Fibroblast of mammary gland (primary cell): ENCODE data around the gene RAD17.
"Not testable (repeated sequence)": the region's sequence is repeated elsewhere in the genome, so short reads cannot be mapped to it uniquely, and the experiment has no call there.

ENCODE experiments used
- DNase-seq: peaks from one replicate; pipeline ENCODE4 v3.0.0-alpha.2; 2010; ENCODE audit warnings: low read depth
- H3K4me3 ChIP-seq: 2 replicates; pipeline ENCODE4 v1.5.1; 2011; ENCODE audit warnings: low read depth, mild to moderate bottlenecking, low read length, moderate library complexity; ENCODE audit not compliant: control insufficient read depth
- TF ChIP-seq, protein P1 (sequence below): conservative IDR thresholded peaks from 2 replicates; pipeline ENCODE4 v1.5.1; 2011; ENCODE audit warnings: low read depth, low read length, inconsistent platforms; ENCODE audit not compliant: control insufficient read depth, insufficient read depth

The RAD17 gene

DNA sequence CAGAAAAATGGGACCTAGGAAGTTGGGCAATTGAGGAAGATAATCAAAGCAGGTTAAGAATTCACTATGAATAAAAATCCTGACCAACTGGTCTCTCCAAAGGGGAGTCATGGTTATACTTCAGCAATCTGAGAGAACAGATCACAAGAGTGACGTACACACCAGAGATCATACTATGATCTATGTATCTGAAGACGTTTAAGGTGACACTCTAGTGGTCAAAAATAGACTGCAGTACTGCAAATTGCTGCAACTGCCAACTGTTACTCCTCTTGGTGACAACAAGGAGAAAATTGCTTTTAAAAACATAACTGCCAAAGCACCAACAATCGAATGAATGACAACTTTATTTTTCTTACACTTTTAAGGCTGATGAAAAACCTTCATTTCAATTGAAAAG is 5.2 kb upstream of the RAD17 start:
- TF ChIP-seq, protein P1, sequence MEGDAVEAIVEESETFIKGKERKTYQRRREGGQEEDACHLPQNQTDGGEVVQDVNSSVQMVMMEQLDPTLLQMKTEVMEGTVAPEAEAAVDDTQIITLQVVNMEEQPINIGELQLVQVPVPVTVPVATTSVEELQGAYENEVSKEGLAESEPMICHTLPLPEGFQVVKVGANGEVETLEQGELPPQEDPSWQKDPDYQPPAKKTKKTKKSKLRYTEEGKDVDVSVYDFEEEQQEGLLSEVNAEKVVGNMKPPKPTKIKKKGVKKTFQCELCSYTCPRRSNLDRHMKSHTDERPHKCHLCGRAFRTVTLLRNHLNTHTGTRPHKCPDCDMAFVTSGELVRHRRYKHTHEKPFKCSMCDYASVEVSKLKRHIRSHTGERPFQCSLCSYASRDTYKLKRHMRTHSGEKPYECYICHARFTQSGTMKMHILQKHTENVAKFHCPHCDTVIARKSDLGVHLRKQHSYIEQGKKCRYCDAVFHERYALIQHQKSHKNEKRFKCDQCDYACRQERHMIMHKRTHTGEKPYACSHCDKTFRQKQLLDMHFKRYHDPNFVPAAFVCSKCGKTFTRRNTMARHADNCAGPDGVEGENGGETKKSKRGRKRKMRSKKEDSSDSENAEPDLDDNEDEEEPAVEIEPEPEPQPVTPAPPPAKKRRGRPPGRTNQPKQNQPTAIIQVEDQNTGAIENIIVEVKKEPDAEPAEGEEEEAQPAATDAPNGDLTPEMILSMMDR: peak; percentile 40
- DNase-seq: peak; percentile 47
- H3K4me3 ChIP-seq: no peak overlapping the region

- TF ChIP-seq, protein P1: no peak
- DNase-seq: peak; percentile 64
- no peak overlapping the region for H3K4me3 ChIP-seq
These were observed 4.8 kb upstream of the RAD17 start for GRCh38 chr5:69364850-69365249.

GRCh38 chr5:69367697-69368279 is 1.8 kb upstream of the RAD17 start:
- H3K4me3 ChIP-seq: peak overlapping the region; percentile 84
- TF ChIP-seq, protein P1: peak; percentile 19
- no peak for DNase-seq

GRCh38 chr5:69368458-69369339 is 919 bp upstream of the RAD17 start:
- DNase-seq: peak; percentile 56
- peak overlapping the region; percentile 84 for H3K4me3 ChIP-seq
- TF ChIP-seq, protein P1: no peak

- H3K4me3 ChIP-seq: peak overlapping the region; percentile 84
- DNase-seq: not testable (repeated sequence)
These were observed 717 bp downstream of the RAD17 start for GRCh38 chr5:69370335-69370734.

- no peak for DNase-seq
- no peak overlapping the region for H3K4me3 ChIP-seq
- TF ChIP-seq, protein P1: no peak
These were observed 2.8 kb downstream of the RAD17 start for GRCh38 chr5:69372394-69372793.

- no peak overlapping the region for H3K4me3 ChIP-seq
- TF ChIP-seq, protein P1: no peak
- DNase-seq: no peak
These were observed 5.4 kb downstream of the RAD17 start for GRCh38 chr5:69374911-69375446.
